SHP77 (cell line): ENCODE measurements around the gene CAMTA2.

Experiments
- DNase-seq, 2 experiments: peaks; one replicate each; lab custom pipeline; 2025; lab: John Stamatoyannopoulos, UW

CAMTA2 gene

DNA sequence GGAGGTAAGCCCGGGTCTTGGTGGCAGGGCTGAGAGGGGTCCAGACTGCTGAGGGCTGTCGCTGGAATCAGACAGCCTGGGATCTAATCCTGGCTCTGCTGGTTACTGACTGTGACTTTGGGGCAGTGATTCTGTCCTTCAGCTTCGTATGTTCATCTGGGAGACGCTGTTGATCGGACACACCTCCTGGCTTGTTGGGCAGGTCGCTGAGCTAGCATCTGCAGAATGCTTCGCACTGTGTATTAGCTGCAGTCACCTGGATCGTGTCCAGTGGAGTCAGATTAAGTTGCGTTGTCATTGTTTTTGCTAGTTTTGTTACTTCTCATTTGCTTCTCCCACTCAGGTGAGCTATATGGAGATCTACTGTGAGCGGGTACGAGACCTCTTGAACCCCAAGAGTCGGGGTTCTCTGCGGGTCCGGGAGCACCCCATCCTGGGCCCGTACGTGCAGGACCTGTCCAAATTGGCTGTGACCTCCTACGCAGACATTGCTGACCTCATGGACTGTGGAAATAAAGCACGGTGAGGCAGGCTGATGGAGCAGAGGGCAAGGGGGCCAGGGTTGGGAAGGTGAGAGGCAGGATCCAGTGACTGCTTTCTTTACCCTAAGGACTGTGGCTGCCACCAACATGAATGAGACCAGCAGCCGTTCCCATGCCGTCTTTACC is 14.8 kb upstream of the CAMTA2 start:
- DNase-seq, result no peak

DNA sequence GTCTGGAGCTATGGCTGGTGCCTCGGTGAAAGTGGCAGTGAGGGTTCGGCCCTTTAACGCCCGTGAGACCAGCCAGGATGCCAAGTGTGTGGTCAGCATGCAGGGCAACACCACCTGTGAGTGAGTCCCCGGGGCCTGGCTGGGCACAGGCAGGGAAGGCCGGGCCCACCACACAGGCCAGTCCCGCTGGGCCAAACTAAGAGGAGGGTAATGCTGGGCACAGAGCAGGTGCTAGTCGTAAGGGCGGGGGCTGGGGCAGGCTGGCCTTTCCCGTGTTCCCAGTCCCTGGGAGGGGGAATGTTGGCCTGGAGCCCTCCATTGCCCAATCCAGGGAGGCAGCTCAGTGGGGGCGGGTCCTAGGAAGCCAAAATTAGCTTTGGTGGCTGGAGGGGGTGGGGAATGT is 12.8 kb upstream of the CAMTA2 start:
- peak in 1 of 2 experiments; percentile 26 for DNase-seq

DNA sequence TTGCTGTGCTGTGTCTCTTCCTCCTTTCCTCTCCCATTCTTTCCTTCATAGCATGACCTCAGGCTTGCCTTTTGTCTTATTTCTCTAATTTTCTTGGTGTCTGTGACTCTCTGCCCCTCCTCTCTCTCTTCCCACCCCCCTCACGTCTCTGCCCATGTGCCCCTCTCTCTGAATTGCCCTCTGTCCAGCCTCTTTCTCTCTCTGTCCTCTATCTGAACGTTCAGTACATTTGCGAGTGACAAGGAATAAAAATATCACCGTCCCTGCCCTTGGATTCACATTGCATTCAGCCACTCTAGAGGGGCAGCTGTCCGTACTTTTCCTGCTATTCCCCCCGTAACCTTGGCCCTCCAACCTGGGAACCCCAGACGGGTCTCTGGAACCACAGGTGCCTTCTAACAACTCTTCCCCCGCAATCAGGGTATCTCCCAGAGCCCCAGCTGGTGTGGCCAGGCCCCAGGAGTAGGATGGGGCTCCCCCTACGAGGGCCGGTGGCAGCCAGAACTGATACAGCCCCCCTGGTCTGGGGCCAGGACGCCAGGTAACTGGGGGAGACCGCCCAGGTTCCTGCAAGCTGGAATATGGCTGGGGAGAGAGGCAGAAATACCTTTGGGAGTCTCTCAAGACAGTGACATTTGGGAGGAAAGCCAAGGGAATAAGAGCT is 12.1 kb upstream of the CAMTA2 start:
- DNase-seq, result no peak

DNA sequence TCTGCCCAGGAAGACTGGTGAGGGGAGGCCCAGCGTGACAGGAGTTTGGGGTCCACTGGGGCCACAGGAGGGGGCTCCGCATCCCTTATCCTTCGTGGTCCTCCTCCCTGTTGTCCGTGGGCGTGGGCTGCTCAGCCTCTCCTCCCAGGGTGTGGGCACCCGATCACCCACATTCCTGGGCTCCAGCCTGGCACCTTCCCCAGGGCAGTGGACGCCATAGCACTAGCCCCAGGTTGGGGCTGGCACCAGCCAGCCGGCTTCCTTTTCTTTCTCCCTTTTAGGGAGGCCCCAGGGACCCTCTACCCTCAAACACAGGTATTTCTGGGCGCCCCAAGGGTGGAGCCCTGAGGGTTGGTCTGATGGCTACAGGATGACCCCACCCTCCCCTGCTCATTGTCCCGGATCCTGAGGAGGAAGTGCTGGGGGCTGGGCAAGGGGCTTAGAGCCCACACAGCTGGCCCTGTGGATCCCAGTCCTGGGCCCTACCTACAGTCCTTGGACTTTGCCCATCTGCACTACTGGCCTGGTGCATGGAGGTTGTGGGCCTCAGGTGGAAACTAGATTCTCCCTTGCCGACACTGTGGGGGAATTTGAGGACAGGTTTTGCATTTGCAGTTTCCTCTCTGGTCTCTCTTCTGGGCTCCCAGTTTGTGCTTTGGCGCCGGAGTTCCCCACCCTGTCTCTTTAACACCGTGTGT is 11.4 kb upstream of the CAMTA2 start:
- no peak for DNase-seq

DNA sequence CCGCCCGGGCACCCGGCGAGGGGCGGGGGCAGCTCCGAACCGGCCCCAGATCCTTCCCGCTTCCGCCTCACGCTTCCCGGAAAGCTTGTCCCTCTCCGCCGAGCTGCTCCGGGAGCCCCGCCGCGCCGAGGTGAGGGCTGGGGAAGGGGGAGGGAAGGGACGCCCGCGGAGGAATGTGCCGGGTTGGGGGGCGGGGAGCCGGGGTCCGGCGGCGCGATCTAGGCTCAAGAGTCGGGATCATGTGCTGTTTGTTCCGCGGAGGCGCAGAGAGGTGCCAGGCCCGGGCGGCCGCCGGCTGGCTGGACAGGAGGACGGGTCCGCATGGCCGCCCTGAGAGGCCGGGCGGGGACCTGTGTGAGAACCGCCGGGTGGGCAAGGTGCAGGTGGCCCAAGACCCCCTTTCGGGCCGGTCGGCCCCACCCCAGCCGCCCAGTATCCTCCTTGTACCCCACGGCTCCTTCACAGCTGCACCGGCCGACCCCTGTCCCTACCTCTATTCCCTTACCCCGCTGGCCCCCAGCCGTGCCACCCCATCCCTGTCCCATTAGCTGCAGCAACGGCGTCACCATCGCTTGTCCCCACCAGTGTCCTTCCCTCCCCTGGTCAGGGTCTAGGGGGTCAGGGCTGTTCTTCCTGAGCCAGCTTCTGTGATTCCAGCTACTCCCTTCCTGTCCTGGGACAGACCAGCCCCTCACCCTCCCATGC is 10.7 kb upstream of the CAMTA2 start:
- DNase-seq, result peak in 1 of 2 experiments; percentile 38

DNA sequence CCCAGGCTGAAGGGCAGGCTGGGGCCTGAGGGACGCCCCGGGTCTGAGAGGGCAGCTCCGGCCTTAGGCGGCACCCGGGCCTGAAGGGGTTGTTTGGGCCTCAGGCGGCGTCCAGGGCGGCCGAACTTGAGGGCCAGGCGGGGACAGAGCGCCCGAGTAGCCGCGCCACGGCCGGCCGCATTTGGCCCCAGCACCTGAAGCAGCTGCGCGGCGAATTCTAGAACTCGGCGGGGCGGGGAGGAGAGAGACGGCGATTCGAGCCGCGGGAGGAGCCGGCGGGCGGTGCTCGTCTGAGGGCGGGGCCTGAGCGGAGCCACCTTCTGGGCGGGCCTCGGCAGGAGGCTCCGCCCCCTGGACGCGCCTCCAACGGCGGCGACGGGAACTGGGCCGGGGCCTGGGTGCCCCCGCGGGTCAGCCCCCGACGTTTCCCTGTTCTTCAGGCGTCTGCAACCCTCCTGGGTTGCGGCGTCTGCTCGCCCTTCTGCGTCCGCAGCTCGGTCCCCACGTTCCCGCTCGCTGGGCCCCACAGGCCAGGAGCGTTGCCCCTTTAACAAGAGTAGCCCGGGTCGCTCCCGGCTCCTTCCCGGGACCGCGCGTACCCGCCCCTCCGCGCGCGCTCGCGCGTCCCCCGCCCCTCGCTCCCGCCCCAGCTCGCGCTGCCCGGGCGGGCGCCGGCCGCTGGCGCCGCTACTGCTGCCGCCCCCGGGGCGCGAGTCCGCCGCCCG is 10.0 kb upstream of the CAMTA2 start, which contains the start of the genes INCA1 and KIF1C:
Gene INCA1 (minus strand): TSS at position 221 of the 725 bp plus-strand sequence. CDS start 3,085 bp downstream, outside the sequence.
Gene KIF1C (plus strand): TSS at position 649 of the 725 bp plus-strand sequence. CDS start 2,297 bp downstream, outside the sequence.
- peak; percentile 87 to 92 for DNase-seq

DNA sequence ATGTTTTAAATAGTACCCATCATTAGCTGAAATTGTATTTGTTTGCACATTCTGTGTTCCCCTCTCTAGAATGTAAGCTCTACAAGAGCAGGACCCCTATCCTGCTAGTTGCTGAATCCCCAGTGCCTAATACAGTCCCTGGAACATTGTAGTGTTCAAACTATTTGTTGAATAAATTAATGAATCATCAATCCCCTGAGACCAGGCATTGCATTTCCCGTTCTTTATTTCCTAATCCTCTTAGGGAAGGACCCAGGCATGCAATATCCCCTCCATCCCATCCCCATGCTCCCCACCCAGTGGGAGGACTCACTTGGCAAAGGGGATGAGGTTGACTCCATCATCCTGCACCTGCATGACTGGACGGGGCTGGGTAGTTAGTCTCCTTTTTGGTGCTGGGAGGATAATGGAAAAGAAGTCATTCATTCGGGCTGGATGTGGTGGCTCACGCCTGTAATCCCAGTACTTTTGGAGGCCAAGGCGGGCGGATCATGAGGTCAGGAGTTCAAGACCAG is 6.7 kb upstream of the CAMTA2 start:
- DNase-seq, result no peak

DNA sequence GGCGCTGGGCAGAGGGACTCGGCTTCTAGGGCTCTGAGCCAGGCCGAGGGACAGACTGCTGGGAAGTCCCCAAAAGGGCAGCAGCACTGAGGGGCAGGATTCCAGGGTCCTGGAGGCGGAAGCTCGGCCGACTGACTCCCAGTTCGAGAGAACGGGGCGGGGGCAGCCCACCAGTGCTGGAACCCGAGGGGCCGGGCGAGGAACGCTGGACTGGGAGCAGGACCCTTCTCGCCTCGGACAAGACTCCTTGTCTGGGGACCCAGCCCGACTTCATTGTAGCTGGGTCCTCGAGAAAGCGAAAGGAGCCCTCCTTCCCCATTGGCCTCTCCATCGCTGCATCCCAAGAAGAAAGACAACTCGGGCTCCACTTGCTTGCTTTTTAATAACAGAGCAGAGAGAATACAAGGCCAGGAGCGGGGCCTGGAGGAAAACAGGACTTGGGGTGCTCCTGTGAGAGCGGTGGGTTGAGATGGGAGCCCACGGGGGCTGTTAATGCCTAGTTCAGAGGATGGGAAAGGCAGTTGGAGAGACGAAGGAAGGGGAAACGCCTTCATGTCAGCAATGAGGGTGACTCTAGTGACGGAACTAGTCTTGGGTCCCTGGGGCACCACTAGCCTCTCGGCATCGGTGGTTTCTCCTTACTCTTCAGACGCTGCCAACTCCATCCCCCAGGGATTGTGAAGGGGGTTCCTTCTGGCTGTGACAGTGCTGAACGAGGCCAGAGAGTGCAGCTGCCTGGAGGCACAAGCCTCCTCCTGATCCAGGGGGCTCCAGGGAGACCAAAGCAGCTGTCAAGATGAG is 492 bp upstream of the CAMTA2 start:
- no peak for DNase-seq

DNA sequence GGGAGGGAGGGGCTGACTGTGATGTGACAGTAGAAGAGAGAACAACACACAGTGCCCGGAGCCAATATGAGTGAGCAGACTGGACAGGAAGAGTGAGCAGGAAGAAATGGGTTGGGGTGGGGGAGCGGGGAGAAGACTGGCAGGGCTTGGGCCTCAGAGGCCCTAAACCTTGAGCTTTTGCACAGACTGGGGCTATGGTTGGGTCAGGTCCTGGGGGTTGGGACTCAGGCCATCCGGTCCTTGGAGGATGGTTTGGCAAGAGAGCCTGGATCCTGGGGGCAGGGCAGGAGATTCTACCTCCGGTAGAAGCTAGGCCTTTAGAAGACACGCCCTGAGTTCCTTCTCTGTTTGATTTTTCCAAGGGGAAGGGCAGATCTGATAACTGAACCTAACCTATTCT is 1.1 kb downstream of the CAMTA2 start:
- DNase-seq, result peak in 1 of 2 experiments; percentile 12

DNA sequence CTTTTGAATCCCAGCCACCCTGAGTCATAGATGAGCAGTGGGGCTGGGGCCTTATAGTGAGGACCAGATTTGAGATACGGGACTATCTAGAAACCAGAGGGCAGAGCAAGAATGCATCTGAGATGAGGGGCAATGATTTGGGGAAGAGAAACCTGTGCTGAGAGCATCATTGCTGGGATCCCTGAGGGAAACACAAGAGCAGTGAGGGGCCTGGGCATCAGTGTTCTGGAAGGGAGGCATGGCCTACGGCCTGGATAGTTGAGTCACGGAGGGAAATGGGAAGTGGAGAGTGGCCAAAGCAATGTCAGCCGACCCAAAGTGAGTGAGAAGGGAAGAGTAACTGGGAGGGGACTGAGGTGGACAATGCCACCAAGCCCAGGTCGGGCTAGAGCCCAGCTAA is 5.2 kb downstream of the CAMTA2 start:
- DNase-seq, result no peak

DNA sequence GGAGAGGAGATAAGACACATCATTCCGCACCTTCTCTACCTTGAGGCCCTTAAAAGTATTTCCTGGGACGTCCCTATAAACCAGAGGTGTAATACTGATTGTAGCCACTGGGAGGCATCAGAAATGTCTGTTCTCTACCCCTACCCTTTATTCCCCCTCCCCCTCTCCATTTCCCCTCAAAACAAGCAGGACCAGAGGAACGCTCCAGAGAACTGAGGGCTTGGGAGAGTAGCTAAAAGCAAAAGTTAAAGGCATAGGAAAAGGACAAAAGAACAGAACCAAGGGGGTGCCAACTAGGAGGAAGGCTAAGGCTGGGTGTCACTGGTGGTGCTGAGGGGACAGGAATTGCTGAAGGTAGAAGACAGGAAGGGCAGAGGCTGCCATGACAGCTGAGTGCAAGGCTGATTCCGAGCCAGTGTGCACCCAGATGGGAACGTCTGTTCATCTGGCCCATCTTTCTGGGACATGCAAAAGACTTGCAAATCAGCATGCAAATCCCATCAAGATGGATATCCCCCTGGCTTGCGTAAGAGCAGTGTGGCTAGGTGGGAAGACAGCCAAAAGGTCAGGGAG is 6.7 kb downstream of the CAMTA2 start:
- peak; percentile 52 to 66 for DNase-seq

DNA sequence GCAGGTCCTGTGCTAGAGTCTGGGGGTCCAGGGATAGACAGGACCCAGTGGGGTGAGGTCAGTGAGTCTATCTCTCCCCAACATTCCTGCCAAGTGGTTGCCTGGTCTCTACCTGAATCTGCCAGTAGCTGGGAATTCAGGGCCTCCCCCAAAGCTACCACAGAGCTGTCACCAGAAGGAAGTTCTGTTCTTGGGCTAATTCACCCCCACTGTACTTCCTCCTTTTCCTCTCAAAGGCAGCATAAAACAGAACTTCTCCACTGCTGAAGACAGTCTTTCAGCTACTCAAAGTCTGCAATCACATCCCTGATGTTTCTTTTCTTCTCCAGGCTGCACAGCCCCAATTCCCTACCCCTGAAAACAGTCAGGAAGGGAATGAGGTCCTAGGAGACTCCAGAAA is 8.7 kb downstream of the CAMTA2 start:
- DNase-seq, result no peak

DNA sequence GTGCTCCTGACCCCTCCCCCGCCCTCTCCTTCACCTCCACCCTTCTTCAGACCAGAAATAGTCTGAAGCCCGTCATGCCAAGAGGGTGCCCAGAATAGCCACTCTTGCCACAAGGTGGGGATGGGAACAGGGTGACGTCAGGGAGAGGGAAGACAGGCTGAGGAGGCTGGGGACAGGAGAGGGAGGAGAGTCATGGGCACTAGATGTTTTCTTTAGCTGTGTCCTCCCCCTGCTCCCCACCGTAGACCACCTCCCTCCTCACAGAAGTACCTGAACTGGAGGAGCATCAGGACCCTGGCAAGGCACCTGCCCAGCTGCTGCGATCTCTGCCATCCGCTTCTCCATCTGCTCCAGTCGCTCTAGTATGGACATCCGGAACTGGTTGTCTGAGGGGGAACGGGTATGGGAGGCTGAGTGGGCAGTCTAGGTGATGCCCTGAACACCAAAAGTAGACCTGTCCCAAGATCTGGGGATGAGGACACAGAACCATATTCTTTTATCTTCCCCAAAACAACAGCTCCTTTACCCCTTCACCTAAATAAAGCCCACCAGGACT is 13.3 kb downstream of the CAMTA2 start:
- no peak for DNase-seq

DNA sequence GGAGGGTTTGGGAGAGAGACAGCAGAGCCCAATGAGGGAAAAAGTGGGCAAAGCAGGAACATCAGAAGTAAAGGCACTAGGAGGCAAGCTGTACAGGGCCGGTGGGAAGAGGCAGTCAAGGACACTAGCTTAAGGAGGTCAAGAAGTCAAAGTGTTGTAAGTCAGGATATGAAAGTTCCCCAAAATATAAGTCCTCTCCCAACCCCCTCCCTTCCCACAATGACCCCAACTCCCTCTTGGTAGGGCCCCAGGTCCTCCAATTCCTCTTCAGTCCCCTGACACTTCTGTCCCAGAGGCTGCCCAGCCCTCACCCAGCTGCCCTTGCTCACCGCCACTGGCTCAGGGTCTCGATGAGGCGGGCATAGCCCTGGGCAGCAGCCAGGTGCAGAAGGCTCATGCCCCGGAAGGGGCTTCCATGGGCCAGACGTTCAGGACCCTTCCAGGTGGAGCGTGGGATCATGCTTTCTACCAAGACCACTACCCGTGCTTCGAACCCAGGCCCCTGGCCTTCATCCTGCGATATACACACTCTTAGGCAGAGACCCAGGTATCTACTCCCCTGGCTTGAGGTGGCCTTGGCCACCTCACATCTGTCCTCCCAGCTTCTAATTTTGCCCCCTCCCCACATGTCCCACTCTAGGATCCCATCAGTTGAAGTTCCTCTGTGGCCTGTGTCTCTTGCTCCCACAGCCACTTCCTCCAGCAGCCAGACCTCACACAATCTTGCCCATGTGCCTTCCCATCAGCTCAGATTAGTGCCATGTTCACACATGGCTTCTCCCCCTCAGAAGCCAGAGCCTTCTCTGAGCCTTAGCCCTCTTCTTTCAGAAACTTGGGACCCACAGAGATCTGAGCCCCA is 14.0 kb downstream of the CAMTA2 start:
- DNase-seq, result no peak

DNA sequence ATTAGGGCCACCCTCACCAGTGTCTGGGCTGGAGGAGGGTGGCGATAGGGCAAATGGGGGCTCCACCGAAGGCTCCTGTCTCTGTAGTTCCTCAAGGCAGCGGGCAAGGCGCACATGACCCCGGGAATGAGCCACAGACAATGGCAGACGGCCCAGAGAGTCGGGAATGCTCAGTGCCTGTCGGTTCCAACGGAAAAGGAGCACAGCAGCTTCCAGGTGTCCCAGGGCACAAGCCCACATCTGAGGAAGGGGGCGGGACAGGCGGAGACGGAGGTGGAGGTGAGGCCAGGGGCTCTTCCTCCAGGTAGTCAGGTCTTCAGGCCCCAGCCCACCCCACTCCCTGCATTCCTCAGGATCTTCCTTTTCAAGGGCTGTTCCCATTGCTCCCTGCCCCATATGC is 14.7 kb downstream of the CAMTA2 start:
- DNase-seq, result no peak

DNA sequence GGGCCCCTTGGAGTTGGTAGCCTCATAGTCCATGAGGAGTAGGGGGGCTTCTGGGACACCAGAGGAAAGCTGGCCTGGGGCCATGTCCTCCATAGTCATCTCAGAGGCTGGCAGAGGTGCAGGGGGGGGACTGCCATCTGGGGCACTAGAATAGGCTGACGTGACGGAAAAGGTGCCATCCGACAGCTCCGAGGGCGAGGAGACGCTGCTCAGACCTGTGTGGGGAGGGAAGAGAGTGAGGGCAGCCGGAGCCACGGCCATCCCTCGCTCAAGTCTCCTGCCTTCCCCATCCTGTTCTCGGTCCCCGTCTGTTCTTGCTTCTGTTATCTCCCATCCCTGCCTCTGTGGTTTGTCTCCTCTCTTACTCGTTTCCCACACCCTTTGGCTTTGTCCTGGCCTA is 15.2 kb downstream of the CAMTA2 start:
- DNase-seq, result no peak

DNA sequence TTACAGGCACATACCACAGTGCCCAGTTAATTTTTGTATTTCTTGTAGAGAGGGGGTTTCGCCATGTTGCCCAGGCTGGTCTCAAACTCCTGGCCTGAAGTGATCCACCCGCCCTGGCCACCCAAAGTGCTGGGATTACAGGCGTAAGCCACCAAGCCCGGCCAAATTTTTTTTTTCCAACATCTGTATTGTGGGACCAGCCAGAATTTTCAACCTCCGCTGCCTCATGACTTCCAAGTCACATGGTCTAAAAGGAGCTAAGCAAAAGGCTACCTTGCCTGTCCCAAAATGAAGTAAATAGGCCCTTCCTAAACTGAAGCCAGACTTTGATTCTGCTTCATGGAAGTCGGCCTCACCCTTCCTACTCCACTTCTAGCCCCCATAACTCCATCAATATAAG is 15.6 kb downstream of the CAMTA2 start:
- no peak for DNase-seq

DNA sequence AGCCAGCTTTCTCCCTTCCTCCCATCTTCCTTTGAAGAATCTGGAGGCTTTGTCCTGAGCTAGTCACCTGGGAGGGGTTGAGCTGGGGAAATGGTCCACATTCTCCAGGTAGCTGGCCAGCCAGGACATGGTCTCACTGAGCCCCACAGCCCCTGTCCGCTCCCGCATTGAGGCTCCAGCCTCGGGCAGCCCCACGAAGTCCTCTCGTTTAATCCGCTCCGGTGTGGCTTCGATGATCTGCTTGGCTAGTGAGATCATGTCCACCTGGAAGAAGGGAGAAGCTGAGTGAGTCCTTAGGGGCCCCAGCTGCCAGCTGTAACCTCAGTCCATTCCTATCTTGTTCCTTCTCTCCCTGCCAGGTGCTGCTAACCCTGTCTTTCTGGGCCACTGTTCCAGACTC is 17.2 kb downstream of the CAMTA2 start:
- no peak for DNase-seq
